Esophagus muscularis mucosa (tissue), 4 donors: Measurements from ENCODE around the gene IL17RD. TPM values are rescaled to one million over a fixed set of nuclear protein-coding genes. Genes with fewer than 3 reads are reported as not detected.
A peak's percentile ranks its signal among the peaks of the same experiment; 100 is the strongest.

Experiments used
- DNase-seq: peaks from one replicate; pipeline ENCODE4 v3.0.0-alpha.2; 2017; ENCODE audit errors: extremely low spot score
- H3K27ac ChIP-seq, 4 donors: fragments of 200-600 bp; sonication (generic); replicated peaks in 1 of 4; 1 replicate in 3 of 4; 2 replicates in 1 of 4; pipeline ENCODE4 v1.5.1; 2016 to 2019; ENCODE audit warnings: mild to moderate bottlenecking in 1 of 4
- H3K27me3 ChIP-seq, 4 donors: fragments of 200-600 bp; sonication (generic); one replicate each; pipeline versions ENCODE4 v1.5.1 to v1.6.0; 2016 to 2019
- H3K36me3 ChIP-seq, 4 donors: fragments of 200-600 bp; sonication (generic); one replicate each; pipeline ENCODE4 v1.5.1; 2016 to 2019
- H3K4me1 ChIP-seq, 4 donors: fragments of 200-600 bp; sonication (generic); one replicate each; pipeline ENCODE4 v1.5.1; 2016 to 2019
- H3K4me3 ChIP-seq, 4 donors: fragments of 200-600 bp; sonication (generic); 1 replicate in 2 of 4; 2 replicates in 2 of 4; pipeline ENCODE4 v1.5.1; 2016 to 2019; ENCODE audit warnings: mild to moderate bottlenecking in 4 of 4, moderate library complexity in 1 of 4
- H3K9me3 ChIP-seq, 4 donors: fragments of 200-600 bp; sonication (generic); 1 replicate in 3 of 4; 2 replicates in 1 of 4; pipeline ENCODE4 v1.5.1; 2016 to 2019
- EP300 ChIP-seq: sonication (generic); formaldehyde crosslinking; IDR thresholded peaks from one replicate; pipeline ENCODE4 v1.6.1; 2017; ENCODE audit warnings: antibody characterized with exemption
- POLR2A ChIP-seq: fragments of 450-650 bp; IDR thresholded peaks from one replicate; pipeline ENCODE4 v1.6.1; 2017; ENCODE audit warnings: antibody characterized with exemption, moderate library complexity, mild to moderate bottlenecking, low read depth
- POLR2AphosphoS5 ChIP-seq, 2 donors: sonication (generic); formaldehyde crosslinking; IDR thresholded peaks; one replicate each; pipeline ENCODE4 v1.6.1; 2017; ENCODE audit warnings: antibody characterized with exemption in 2 of 2
- WGBS: methylation state at CpG from one replicate; pipeline ENCODE4 v1.1.5; 2018; 5-methylcytosine and 5-hydroxymethylcytosine counted together
- intact Hi-C: fragments of 100-400 bp; cut with DNase I; formaldehyde crosslinking; loops from one replicate; pipeline ENCODE4 v1.15.1; 2023
- total RNA-seq, 4 donors: library from RNA; depleted of rRNA; stranded (reverse); fragments of >200 nt; gene quantifications; one replicate each; pipeline versions ENCODE4 v1.1.0 to v1.2.1, GENCODE V29; 2016
- TF ChIP-seq, protein P1 (sequence below), 3 experiments: fragments of 200-600 bp in 2 of 3; fragments of 450-650 bp in 1 of 3; sonication (generic) in 2 of 3; IDR thresholded peaks; one replicate each; pipeline ENCODE4 v1.5.1; 2017 to 2019; ENCODE audit warnings: antibody characterized with exemption in 3 of 3, mild to moderate bottlenecking in 2 of 3, moderate library complexity in 1 of 3

The IL17RD gene
- total RNA-seq, 4 donors from 2014 or later: 6.1 to 13.2 (median 9.5) TPM

DNA sequence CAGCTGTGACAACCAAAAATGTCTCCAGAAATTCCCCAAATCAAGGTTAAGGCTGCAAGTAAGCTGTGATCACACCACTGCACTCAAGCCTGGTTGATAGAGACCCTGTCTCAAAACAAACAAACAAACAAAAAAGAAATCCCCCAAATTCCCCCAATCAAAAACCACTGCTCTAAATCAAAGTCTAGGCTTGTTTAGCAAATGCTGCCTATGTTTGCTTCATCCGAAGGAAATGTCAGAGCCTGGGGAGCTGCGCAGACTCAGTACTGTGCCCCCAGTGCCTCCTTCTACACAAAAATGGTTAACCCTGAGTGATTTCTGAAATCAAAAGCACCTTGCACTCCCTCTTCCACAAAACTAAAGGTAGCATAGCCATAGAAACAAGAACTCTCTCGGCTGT is 13.4 kb downstream of the IL17RD start:
- Histone ChIP-seq H3K27ac (peak overlapping the region in 2 of 4 donors; percentile 38 to 43), H3K4me3 (peak overlapping the region; percentile 10 to 22 (median 12))
- 82% methylated on average over 3 of the region's 3 CpGs for WGBS

DNA sequence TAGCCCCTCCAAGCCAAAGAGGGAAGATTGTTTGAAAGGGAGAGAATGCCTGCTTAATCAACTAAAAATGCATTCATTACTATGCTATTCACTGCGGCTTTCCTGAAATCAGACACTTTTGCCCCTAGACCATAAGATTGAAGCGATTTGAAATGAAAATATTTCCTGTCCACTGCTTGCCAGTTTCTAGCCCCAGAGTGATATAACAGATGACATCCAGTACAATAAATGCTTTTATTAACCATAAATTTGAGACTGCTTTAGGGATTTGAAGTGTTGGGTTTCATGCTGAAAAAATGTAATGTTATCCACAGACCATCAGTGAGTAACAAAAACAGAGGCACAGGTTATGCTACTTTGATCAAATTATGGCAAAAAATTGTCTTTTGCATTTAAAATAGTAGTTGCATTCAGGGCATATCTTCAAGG is 14.1 kb downstream of the IL17RD start:
- DNase-seq: no peak
- Histone ChIP-seq H3K36me3 (no peaks in the 10 kb centered on the region), H3K4me3 (no peak overlapping the region), H3K27me3 (no peaks in the 10 kb centered on the region), H3K9me3 (no peaks in the 10 kb centered on the region), H3K4me1 (peaks cover 7 to 20% (median 13%) of the 10 kb centered on the region in 4 donors), H3K27ac (no peak overlapping the region)
- TF ChIP-seq POLR2A (no peak), EP300 (no peak), POLR2AphosphoS5 (IDR thresholded peaks at IDR 0.05) (no peak)
- TF ChIP-seq, protein P1, sequence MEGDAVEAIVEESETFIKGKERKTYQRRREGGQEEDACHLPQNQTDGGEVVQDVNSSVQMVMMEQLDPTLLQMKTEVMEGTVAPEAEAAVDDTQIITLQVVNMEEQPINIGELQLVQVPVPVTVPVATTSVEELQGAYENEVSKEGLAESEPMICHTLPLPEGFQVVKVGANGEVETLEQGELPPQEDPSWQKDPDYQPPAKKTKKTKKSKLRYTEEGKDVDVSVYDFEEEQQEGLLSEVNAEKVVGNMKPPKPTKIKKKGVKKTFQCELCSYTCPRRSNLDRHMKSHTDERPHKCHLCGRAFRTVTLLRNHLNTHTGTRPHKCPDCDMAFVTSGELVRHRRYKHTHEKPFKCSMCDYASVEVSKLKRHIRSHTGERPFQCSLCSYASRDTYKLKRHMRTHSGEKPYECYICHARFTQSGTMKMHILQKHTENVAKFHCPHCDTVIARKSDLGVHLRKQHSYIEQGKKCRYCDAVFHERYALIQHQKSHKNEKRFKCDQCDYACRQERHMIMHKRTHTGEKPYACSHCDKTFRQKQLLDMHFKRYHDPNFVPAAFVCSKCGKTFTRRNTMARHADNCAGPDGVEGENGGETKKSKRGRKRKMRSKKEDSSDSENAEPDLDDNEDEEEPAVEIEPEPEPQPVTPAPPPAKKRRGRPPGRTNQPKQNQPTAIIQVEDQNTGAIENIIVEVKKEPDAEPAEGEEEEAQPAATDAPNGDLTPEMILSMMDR (IDR thresholded peaks at IDR 0.05): no peak
- WGBS: 59% methylated on average over 2 of the region's 2 CpGs
- intact Hi-C loops: no loop called here

More for the DNA sequence above, 13.4 kb downstream of the IL17RD start:
- intact Hi-C loops: no loop called here
- Histone ChIP-seq H3K4me1 (peaks cover 7 to 20% (median 13%) of the 10 kb centered on the region in 4 donors), H3K9me3 (no peaks in the 10 kb centered on the region), H3K27me3 (no peaks in the 10 kb centered on the region), H3K36me3 (no peaks in the 10 kb centered on the region)
- DNase-seq: no peak
- TF ChIP-seq POLR2AphosphoS5 (IDR thresholded peaks at IDR 0.05) (no peak), EP300 (no peak), POLR2A (no peak)
- TF ChIP-seq, protein P1 (IDR thresholded peaks at IDR 0.05): no peak

DNA sequence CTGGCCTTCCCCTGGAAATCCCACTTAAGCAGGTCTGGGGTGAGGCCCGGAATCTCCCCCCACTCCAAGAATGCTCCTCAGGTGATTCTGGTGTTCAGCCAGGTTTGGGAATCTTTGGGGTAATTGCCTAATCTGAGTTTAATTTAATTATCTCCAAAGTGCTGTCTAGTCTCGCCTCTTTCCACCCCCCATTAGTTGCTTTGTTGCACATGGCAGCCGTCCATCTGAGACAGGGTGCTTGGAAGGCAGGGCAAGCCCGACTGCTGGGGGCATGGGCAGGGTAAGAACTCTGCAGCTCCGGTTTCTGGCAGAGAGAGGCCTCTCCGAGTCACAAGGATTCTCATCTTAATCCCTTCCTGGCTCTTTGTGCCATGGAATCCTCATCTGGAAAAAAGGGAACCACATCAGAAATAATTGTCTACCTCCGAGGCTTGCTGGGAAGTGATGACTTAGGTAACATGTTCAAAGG is 15.0 kb downstream of the IL17RD start:
- Histone ChIP-seq H3K4me1 (peaks cover 7 to 20% (median 12%) of the 10 kb centered on the region in 4 donors), H3K9me3 (no peaks in the 10 kb centered on the region), H3K27me3 (no peaks in the 10 kb centered on the region), H3K4me3 (no peak overlapping the region), H3K27ac (no peak overlapping the region), H3K36me3 (no peaks in the 10 kb centered on the region)
- no peak for DNase-seq
- WGBS: 56% methylated on average over 7 of the region's 7 CpGs
- no peak for TF ChIP-seq EP300
- TF ChIP-seq, protein P1 (IDR thresholded peaks at IDR 0.05): no peak
- TF ChIP-seq POLR2AphosphoS5 (IDR thresholded peaks at IDR 0.05): no peak
- no peak for TF ChIP-seq POLR2A
- intact Hi-C loops: no loop called here

DNA sequence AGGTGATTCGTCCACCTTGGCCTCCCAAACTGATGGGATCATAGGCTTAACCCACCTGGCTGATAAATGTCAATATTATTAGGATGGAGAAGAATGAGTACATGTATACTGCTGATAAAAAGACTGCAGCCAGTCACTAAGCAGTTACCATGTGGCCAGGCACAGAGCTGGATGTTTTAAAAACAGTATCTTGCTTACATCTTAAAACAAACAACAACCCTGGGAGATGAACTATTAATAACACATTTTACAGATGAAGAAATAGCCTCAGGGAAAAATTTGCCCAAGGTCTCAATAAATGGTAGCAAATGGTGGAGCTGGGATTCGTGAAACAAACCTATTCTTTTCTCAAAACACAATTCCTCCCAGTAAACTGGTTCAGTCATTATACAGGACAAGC is 18.1 kb downstream of the IL17RD start:
- TF ChIP-seq, protein P1 (IDR thresholded peaks at IDR 0.05): no peak
- TF ChIP-seq POLR2AphosphoS5 (IDR thresholded peaks at IDR 0.05): no peak
- no peak for TF ChIP-seq EP300
- TF ChIP-seq POLR2A: no peak
- DNase-seq: no peak

DNA sequence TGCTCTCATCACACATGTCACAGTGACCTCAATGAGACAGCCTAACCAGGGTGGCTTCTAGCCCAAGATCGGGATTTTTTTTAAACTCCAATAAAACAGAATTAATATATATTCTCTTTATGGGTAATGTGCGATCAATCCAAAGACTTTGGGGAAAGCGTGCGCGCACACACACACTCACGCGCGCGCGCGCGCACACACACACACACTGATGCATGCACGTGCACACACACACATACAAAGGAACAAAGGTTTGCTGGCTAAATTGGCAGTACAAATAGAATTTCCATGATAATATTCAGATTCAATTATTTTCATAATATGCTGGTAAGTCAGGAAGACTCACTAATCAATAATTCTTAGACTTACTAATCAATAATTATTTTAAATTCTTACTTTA is 19.3 kb downstream of the IL17RD start:
- intact Hi-C loops: no loop called here
- Histone ChIP-seq H3K36me3 (no peaks in the 10 kb centered on the region), H3K4me3 (no peak overlapping the region), H3K4me1 (peaks cover 0 to 16% (median 7%) of the 10 kb centered on the region in 4 donors), H3K9me3 (no peaks in the 10 kb centered on the region), H3K27ac (no peak overlapping the region), H3K27me3 (no peaks in the 10 kb centered on the region)
- WGBS: over 99% methylated on average over 13 of the region's 13 CpGs
- TF ChIP-seq POLR2AphosphoS5 (IDR thresholded peaks at IDR 0.05): no peak
- TF ChIP-seq POLR2A: no peak
- TF ChIP-seq EP300: no peak
- TF ChIP-seq, protein P1 (IDR thresholded peaks at IDR 0.05): no peak
- DNase-seq: no peak

More for the DNA sequence above, 18.1 kb downstream of the IL17RD start:
- WGBS: 90% methylated on average over 2 of the region's 2 CpGs
- Histone ChIP-seq H3K27me3 (no peaks in the 10 kb centered on the region), H3K9me3 (no peaks in the 10 kb centered on the region), H3K4me1 (peaks cover 6 to 28% (median 13%) of the 10 kb centered on the region in 4 donors), H3K27ac (no peak overlapping the region), H3K36me3 (no peaks in the 10 kb centered on the region), H3K4me3 (no peak overlapping the region)
- intact Hi-C loops: no loop called here
